Measurements from ENCODE around the gene SLC6A15.

The SLC6A15 gene

GRCh38 chr12:84912198-84913128, at the start of gene SLC6A15:
TSS of gene SLC6A15 (minus strand) at chr12:84912799. CDS start at chr12:84892120, 20,679 bp downstream.
- no peak for DNase-seq

- DNase-seq = no peak
These were observed 48.3 kb upstream of the SLC6A15 start for GRCh38 chr12:84960918-84961317.

GRCh38 chr12:84955298-84955697, 42.7 kb upstream of the SLC6A15 start:
- no peak for DNase-seq

GRCh38 chr12:84954415-84954814, 41.8 kb upstream of the SLC6A15 start:
- no peak for DNase-seq

GRCh38 chr12:84950971-84951546, 38.5 kb upstream of the SLC6A15 start:
- DNase-seq = no peak

GRCh38 chr12:84946753-84947152, 34.2 kb upstream of the SLC6A15 start:
- no peak for DNase-seq

GRCh38 chr12:84937415-84937814, 24.8 kb upstream of the SLC6A15 start:
- DNase-seq = no peak

GRCh38 chr12:84929501-84929900, 16.9 kb upstream of the SLC6A15 start:
- DNase-seq = no peak

GRCh38 chr12:84924981-84925380, 12.4 kb upstream of the SLC6A15 start:
- no peak for DNase-seq

- no peak for DNase-seq
These were observed 10.1 kb upstream of the SLC6A15 start for GRCh38 chr12:84922693-84923092.

GRCh38 chr12:84920331-84920730, 7.7 kb upstream of the SLC6A15 start:
- DNase-seq = no peak

- DNase-seq = no peak
These were observed 6.7 kb upstream of the SLC6A15 start for GRCh38 chr12:84919271-84919670.

- no peak for DNase-seq
These were observed 523 bp upstream of the SLC6A15 start for GRCh38 chr12:84913129-84913515.

- no peak for DNase-seq
These were observed 1.1 kb downstream of the SLC6A15 start for GRCh38 chr12:84911271-84912197.

GRCh38 chr12:84910549-84911241, 1.9 kb downstream of the SLC6A15 start:
- DNase-seq = no peak

- DNase-seq = no peak
These were observed 8.5 kb downstream of the SLC6A15 start for GRCh38 chr12:84904051-84904450.

GRCh38 chr12:84891106-84891838, 21.3 kb downstream of the SLC6A15 start:
- DNase-seq = no peak

GRCh38 chr12:84889818-84890217, 22.8 kb downstream of the SLC6A15 start:
- DNase-seq = no peak

GRCh38 chr12:84888861-84889260, 23.7 kb downstream of the SLC6A15 start:
- DNase-seq = no peak

GRCh38 chr12:84877340-84877739, 35.3 kb downstream of the SLC6A15 start:
- DNase-seq = no peak

GRCh38 chr12:84875241-84875640, 37.4 kb downstream of the SLC6A15 start:
- no peak for DNase-seq

GRCh38 chr12:84874825-84875139, 37.8 kb downstream of the SLC6A15 start:
- DNase-seq = no peak

All from stimulated activated CD4-positive, alpha-beta T cell treated with anti-CD3 and anti-CD28 coated beads, Interleukin-12 subunit alpha, Interleukin-12 subunit beta, amount 100 ng/mL, for 4 hours (primary cell).